ENCODE data around the gene TMA7.

DNA sequence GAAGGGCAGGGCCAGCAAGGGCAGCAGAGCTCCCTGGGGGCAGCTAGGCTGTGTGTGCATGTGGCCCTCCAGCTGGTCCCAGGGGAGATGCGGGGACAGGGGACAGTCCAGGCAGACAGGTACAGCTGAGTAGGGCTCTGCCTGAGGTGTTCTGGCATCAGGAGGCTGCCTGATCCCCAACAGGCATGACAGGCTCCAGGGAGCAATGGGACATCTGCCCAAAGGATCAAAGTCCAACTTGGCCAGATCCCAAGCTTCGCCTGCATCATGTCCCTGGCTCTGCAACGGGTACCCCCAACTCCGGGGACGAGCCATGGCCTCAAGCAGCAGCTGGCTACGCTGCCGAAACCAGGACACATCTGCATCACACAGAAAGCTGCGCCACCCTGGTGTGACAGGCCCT, 28.3 kb downstream of the TMA7 start:
- TF ChIP-seq, protein P1, sequence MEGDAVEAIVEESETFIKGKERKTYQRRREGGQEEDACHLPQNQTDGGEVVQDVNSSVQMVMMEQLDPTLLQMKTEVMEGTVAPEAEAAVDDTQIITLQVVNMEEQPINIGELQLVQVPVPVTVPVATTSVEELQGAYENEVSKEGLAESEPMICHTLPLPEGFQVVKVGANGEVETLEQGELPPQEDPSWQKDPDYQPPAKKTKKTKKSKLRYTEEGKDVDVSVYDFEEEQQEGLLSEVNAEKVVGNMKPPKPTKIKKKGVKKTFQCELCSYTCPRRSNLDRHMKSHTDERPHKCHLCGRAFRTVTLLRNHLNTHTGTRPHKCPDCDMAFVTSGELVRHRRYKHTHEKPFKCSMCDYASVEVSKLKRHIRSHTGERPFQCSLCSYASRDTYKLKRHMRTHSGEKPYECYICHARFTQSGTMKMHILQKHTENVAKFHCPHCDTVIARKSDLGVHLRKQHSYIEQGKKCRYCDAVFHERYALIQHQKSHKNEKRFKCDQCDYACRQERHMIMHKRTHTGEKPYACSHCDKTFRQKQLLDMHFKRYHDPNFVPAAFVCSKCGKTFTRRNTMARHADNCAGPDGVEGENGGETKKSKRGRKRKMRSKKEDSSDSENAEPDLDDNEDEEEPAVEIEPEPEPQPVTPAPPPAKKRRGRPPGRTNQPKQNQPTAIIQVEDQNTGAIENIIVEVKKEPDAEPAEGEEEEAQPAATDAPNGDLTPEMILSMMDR (IDR thresholded peaks at IDR 0.05): no peak
- no peak for TF ChIP-seq EP300 (IDR thresholded peaks at IDR 0.05)

Measured in sigmoid colon (tissue), 4 donors.